ENCODE results near the gene C9orf50.

DNA sequence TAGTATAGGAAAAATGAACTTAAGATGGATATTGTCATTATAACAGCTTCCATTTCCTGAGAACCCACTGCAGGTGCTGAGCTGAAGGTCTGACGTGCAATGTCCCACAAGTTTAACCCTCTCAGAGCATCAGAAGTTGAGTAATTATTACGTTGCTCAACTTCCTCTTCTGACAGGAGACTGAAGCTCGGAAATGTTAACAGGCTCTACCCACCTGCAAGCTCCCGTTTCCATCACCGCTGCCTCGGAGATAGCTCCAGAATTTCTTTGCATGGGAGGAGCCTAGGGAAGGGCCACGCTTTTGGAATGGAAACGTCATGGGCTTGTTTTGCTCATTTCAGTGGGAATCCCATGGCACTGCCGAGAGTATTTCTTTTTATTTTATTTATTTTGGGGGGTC is 4.0 kb upstream of the C9orf50 start:
- TF ChIP-seq EP300 (IDR thresholded peaks at IDR 0.05; ENCODE audit: borderline replicate concordance), result no peak
- TF ChIP-seq, protein P1, sequence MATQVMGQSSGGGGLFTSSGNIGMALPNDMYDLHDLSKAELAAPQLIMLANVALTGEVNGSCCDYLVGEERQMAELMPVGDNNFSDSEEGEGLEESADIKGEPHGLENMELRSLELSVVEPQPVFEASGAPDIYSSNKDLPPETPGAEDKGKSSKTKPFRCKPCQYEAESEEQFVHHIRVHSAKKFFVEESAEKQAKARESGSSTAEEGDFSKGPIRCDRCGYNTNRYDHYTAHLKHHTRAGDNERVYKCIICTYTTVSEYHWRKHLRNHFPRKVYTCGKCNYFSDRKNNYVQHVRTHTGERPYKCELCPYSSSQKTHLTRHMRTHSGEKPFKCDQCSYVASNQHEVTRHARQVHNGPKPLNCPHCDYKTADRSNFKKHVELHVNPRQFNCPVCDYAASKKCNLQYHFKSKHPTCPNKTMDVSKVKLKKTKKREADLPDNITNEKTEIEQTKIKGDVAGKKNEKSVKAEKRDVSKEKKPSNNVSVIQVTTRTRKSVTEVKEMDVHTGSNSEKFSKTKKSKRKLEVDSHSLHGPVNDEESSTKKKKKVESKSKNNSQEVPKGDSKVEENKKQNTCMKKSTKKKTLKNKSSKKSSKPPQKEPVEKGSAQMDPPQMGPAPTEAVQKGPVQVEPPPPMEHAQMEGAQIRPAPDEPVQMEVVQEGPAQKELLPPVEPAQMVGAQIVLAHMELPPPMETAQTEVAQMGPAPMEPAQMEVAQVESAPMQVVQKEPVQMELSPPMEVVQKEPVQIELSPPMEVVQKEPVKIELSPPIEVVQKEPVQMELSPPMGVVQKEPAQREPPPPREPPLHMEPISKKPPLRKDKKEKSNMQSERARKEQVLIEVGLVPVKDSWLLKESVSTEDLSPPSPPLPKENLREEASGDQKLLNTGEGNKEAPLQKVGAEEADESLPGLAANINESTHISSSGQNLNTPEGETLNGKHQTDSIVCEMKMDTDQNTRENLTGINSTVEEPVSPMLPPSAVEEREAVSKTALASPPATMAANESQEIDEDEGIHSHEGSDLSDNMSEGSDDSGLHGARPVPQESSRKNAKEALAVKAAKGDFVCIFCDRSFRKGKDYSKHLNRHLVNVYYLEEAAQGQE (IDR thresholded peaks at IDR 0.05; ENCODE audit: low read depth), result no peak
- no peak for TF ChIP-seq TAF1 (IDR thresholded peaks at IDR 0.05; ENCODE audit: low read depth)
- TF ChIP-seq CREB1 (IDR thresholded peaks at IDR 0.05; ENCODE audit: low read depth), result no peak
- no peak for TF ChIP-seq YY1 (IDR thresholded peaks at IDR 0.05; ENCODE audit: low read depth)
- TF ChIP-seq TCF12 (IDR thresholded peaks at IDR 0.05; ENCODE audit: low read depth), result no peak
- TF ChIP-seq RAD21 (IDR thresholded peaks at IDR 0.05; ENCODE audit: low read depth), result no peak
- no peak for TF ChIP-seq FOXM1 (IDR thresholded peaks at IDR 0.05; ENCODE audit: borderline replicate concordance, low read depth)
- TF ChIP-seq TEAD4 (IDR thresholded peaks at IDR 0.05), result no peak
- TF ChIP-seq CEBPB (IDR thresholded peaks at IDR 0.05), result no peak
- no peak for TF ChIP-seq ZBTB7A (IDR thresholded peaks at IDR 0.05; ENCODE audit: low read depth)
- TF ChIP-seq, protein P2, sequence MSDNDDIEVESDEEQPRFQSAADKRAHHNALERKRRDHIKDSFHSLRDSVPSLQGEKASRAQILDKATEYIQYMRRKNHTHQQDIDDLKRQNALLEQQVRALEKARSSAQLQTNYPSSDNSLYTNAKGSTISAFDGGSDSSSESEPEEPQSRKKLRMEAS (IDR thresholded peaks at IDR 0.05), result no peak
- no peak for TF ChIP-seq EGR1 (IDR thresholded peaks at IDR 0.05)
- TF ChIP-seq, protein P3, sequence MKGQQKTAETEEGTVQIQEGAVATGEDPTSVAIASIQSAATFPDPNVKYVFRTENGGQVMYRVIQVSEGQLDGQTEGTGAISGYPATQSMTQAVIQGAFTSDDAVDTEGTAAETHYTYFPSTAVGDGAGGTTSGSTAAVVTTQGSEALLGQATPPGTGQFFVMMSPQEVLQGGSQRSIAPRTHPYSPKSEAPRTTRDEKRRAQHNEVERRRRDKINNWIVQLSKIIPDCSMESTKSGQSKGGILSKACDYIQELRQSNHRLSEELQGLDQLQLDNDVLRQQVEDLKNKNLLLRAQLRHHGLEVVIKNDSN (IDR thresholded peaks at IDR 0.05), result no peak

Measured in Ishikawa (cell line).